ENCODE data around the gene OR10Z1.

The OR10Z1 gene, protein sequence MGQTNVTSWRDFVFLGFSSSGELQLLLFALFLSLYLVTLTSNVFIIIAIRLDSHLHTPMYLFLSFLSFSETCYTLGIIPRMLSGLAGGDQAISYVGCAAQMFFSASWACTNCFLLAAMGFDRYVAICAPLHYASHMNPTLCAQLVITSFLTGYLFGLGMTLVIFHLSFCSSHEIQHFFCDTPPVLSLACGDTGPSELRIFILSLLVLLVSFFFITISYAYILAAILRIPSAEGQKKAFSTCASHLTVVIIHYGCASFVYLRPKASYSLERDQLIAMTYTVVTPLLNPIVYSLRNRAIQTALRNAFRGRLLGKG

DNA sequence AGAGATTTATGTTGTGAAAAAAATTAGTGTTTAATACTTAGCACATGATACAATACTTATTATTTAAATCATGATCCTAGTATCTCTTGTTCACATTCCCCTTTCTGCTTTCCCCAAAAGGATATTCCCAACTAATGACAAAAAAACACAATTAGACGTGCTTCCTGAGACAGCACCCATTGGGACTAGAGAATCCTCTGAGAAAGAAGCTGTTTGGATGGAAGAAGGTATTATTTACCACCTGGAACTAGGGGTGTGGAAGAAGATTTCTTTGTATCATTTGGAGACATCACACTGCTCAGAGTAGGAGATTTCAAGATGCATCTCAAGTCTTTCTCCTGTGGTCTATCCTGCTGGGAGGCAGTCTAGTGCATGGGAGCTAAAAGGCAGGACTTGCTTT, at the start of gene OR10Z1:
Gene OR10Z1 (plus strand): TSS at position 301 of the 400 bp plus-strand sequence. CDS start 1,171 bp downstream, outside the sequence.
- no peak for DNase-seq

DNA sequence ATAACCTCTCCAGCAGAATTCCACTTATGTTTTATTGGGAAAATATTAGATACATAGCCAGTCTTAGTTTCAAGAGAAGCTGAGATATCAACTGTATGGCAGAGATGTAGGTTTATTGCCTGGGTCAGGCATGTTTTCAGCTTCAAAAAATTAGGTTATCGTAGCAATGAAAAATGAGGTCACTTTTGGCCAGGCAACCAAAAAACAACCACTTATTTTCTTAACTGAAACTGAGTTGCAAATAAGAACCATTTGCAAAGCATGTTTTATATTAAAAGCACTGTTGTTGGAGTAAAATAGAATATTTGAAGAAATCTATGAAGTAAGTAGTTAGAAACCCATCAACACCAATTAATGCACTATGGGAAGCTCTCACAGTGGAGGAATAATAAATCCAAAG, 45.4 kb upstream of the OR10Z1 start:
- no peak for DNase-seq

DNA sequence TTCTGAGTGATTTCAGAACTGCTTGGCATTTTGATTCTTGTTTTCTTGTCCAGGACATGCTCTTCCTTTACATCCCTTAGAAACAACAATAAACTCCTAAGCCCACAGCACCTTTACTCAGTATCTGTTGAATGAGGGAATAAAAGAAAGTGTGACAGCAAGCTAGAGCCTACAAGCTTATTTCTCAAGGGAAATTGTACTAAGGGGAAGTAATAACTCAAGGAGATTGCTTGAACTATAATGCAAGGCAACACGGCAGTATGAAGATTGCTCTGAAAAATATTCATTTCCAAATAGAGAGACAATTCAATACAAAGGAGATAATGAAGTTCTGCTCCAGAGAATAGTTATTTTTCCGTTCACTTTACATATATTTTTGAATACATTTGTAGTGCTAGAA, 41.2 kb upstream of the OR10Z1 start:
- DNase-seq, result no peak

DNA sequence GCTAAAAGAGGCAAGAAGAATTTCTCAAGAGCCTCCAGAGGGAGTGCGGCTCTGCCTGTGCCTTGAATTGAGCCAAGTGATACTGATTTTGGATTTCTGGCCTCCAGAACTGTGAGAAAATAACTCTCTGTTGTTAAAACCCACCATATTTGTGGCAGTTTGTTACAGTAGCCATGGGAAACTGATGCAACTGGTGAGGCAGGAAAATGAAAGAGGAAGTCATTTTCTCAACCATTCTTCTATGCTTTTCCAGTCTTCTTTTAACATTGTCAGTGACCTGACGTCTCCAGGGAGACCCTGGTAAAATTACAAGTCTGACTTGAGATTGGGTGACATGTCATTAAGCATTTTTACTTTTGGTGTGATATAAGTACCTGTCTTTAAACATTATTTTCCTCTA, 40.5 kb upstream of the OR10Z1 start:
- no peak for DNase-seq

DNA sequence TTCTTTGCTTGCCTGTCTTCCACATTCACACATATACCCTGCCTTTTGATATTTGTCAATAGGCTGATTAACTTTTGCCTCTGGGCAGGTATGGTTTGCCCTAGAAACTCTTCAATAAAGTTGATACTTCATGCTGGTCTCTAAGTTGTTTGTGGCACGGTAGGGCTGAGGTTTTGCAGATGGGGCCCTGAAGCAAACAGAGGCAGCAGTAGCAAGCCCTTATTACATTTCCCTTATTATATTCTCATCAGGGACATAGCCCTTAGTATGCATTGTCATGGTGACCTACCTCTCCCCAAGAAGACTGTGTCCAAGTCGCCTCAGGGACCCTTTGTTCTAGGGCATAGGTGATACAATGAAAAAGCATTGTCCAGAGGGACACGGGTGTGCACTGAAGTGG, 34.6 kb upstream of the OR10Z1 start, which contains the start of gene OR6P1:
Gene OR6P1 (minus strand): TSS at position 101 of the 400 bp plus-strand sequence. CDS start 6,976 bp downstream, outside the sequence.
- no peak for DNase-seq

DNA sequence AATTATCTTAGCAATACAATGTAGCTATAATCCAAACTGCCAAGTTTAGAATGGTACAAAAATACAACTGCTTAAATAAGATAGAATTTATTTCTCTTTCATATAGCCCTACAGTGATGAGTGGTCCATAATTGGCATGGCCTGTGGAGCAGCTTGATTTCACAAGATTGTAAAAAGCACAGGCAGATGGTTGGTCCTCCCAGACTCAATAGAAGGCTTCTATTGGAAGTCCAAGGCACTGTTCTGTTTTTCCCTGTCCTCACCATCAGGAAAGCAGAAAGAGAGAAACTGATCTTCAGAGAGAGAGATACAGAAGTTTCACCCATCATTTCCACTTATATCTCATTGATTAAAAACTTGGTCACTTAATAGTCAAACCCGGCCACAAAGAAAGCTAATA, 32.8 kb upstream of the OR10Z1 start:
- no peak for DNase-seq

DNA sequence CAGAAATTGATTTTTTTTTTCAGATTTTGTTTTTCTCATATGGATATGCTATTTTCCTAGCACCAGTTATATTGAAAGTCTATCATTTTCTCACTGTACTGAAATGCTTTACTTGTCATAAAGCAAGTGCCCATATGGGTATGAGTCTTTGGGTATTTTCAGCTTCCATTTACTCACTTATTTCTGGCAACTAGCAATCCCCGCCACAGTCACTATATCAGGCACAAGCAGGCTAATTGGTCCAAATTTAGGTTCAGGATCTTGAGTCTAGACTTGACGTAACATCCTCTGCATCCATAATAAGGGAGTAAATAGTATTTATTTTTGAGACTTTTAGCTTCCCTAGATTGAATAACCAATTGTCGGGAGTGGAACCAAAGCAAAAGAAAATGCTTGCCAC, 27.5 kb upstream of the OR10Z1 start:
- no peak for DNase-seq

DNA sequence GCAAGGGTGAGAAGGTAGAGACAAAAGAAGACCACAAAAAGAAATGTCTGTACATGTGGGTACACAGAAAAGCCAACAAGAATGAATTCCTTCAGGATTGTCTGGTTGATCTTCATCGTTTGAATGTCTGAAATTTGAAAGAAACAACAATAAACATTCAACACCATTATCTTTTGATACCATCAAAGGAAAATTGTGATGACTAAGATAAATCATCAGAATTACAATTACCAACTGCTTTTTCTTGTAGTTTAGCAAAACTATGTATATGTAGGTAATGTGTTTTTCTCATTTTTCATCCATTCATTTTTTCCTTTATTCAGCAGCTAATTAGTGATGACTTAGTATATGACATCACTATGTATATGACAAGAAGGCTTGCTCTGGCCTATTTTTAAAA, 25.3 kb upstream of the OR10Z1 start, which contains the start of gene OR10X1:
Gene OR10X1 (minus strand): TSS at position 167 of the 400 bp plus-strand sequence. CDS start 0 bp downstream, at position 167.
- DNase-seq, result no peak

DNA sequence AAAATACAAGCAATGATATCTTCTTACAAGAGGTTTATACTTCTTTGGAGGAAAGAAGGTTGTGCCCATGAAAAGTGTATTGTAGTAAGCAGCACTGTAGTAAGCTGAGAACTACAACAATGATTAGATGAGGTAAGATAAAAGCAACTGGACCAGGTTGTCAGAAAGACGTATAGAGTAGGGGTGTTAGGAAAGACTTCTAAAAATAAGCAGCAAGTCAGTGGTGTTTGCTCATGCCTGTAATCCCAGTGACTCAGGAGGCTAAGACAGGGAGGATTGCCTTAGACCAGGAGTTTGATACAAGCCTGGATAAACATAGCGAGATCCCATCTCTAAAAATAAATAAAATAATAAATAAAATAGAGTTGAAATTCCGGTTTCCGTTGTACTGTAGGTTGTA, 21.1 kb upstream of the OR10Z1 start:
- DNase-seq, result no peak

DNA sequence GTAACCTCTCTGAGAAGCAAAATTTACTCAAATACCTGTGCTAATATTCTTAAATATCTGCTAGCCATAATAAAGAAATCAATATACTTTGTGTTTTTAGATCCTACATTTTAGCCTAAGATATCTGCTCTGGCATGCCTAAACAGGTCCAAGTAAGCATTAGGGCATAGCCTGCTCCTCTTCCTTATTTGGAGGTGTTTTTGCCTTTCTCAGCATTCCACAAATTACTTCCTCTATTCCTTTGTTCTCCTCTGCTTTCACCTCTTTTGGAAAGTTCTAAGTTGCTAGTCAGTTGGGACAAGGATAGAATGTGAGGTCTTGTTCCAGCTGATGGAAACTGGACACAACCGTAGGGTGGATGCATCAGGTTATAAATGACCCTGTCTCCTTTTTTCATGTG, 18.1 kb upstream of the OR10Z1 start:
- DNase-seq, result no peak

DNA sequence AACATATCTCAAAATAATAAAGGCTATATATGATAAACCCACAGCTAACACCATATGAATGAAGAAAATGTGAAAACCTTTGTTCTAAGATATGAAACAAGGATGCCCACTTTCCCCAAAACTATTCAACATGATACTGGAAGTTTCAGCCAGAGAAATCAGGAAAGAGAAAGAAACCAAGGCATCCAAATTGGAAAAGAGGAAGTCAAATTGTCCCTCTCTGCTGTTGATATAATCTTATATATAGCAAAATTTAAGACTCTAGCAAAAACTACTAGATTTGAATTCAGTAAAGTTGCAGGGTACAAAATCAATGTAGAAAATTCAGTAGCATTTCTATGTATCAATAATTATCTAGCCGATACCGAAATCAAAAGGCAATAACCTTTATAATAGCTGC, 4.3 kb upstream of the OR10Z1 start:
- DNase-seq, result no peak

DNA sequence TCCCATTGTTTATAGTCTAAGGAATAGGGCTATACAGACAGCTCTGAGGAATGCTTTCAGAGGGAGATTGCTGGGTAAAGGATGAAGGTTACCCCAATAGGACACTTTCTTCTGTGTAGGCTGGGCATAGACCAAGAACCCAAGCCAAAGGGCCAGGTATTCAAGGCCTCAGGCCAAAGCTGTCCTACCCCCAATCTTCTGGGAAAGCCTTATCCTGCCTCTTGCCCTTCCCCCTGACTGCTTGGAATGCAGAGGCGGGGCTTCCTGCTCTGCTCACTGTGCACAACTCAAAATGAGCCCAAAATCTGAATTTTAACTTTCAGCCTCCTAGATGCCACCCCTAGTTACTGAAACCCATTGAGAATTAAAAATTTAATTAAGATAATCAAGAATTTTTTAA, 2.2 kb downstream of the OR10Z1 start:
- DNase-seq, result no peak

DNA sequence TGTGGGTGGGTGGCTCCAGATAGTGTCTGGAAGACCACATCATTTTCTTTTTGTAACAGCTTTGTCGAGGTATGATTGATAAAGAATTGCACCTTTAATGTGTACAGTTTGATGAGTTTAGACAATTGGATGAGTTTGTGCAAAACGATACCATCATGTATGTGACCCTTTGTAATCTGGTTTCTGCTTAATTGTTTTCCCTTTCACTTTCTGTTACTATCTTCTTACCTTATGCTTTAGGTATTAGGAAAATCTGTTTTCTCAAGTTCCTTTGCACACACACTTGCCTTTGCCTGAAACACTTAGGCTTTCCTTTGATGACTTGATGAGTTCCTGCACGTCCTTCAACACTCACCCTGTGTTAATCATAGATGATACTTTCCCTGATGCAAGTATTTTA, 6.8 kb downstream of the OR10Z1 start:
- DNase-seq, result no peak

DNA sequence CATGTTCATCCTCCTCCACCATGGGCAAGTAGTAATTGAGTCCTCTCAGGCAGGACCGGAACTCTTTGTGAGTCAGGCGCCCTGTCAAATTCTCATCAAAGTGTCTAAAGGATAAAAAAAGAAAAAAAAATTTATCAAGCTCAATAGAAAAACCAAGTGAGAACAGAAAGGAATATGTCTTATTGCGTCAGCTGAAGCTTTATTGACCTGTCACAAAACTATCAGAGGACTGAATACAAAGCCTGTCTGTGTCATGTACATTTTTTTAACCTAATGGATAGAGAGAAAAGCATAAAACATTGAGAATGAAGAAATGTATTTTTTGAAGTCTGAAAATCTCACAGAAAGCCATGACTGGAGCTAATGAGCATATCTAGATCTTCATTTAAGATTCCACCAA, 8.7 kb downstream of the OR10Z1 start:
- DNase-seq, result no peak

DNA sequence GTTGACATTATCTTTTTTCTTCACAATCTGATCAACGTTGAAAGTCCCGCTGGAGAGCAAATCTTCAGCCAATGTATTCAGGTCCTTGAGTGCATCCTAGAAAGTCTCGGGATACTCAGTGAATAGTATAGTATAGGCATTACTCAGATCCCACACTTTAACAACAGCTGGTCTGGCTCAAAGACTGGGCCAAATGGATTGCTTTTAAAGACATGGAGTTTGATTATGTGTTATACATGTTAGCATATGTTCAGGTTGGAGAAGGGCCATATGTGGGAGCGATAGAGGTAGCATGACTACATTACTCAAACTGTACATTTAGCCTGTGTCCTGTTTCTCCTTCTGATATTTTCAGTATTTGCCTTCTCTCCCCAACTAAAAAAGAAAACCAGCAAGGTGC, 33.1 kb downstream of the OR10Z1 start:
- no peak for DNase-seq

DNA sequence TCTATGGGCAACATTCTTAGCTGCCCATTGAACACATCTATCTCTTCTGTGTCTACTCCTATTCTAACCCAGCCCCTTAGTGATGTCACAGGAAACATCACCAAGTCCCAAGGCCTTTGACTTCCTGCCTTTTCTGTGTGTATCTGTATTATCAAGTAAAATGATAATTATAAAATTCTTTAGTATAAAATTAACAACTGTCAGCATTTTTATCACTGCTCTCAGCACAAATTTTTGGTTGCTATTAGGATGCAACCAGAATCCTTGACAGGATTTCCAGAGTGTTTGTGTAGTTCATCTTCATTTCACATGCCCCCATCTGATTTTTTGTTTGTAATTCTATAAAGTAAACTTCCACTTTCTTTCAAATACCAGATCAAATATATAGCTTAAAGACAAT, 33.8 kb downstream of the OR10Z1 start:
- DNase-seq, result no peak

DNA sequence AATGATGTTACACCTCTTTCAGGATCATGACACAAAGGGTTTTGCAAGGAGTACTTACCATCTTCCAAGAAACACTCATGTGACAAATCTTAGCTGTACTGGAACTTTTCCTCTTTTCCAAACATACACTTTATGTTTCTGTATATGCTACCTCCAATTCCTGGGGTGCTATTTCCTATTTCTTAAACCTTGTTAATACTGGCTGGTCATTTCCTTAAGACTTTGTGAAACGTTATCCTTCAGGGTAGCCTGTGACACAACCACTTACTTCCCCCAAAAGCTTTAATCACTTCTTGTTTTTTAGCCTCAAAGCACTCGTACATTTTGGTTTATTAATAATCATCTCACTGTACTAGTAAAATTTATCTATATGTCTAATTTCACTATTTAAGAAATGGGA, 39.4 kb downstream of the OR10Z1 start:
- DNase-seq, result no peak

DNA sequence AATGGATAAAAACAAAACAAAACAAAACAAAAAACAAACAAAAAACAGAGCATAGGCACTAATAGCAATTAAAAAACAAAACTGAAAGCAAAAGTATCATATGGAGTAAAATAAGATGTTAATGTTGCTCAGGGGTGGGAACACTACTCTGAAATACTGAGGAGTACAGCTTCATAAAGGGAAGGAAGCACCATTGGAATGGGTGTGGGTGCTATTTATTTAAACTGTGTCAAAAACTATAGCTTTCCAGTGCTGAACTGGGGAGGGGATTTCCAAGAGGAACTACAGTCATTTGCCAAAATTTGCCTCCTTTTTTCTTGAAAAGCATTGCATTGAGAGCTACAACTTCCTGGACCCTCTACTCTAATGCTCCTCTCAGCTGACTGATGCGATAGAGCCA, 41.4 kb downstream of the OR10Z1 start:
- no peak for DNase-seq

DNA sequence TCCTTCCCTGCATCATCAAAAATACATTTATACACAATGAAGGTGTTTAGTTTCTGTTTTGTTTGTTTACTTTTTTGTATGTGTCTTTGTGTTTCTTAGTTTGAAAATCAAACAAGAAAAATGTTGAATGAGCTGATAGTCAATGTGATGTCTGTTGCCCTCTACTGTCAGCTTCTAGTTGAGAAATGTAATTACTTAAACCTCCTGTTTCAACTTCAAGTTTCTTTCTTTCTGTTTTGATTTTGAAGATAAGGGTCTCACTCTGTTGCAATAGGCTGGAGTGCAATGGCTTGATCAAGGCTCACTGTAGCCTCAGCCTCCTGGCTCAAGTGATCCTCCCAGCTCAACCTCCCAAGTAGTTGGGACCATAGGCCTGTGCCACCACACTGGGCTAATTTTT, 44.0 kb downstream of the OR10Z1 start:
- DNase-seq, result no peak

DNA sequence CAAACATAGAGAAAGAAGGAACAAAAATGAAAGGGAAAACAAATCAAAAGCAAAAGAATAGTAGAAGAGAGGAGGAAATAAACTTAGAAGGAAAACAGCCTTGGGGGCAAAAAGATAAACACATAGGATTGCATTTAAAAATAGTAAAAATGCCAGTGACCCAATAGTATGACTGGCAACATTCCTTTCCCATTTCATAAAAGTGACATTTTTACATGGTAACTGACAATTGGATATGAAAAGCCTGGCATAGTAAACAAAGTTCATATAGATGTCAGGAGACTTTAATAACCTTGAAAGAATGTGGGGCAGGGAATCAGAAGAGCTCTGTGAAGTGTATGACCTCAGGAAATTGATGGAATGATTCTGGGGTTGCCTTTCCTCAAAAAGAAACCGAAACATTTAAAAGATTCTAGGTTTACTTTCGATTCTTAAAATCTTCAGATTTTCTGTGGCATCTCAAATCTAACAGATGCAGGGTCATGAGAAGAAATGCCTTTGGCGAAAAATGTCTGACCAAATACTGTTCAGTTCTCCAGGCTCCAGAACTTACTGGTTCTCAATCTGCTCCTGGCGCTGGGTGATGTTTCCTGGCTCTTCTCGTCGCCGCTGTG, 47.8 kb downstream of the OR10Z1 start:
- no peak for DNase-seq

DNA sequence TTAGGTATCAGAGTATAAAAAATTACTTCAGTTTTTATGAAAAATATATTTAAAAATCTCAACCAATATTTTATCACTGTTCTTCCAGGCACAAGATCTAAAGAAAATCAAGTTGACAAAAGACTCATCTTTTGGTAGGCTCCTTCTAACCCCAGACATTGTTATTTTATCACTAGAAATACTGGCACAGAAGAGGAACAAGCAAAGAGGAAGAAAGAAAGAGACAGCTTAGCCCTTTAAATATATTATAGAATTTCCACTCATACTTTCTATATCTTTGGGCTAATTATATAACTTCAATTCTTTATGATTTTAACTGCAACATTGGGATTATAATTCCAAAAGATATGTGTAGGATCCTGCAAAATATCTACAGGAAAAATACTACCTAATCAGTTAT, 49.0 kb downstream of the OR10Z1 start:
- DNase-seq, result no peak

DNA sequence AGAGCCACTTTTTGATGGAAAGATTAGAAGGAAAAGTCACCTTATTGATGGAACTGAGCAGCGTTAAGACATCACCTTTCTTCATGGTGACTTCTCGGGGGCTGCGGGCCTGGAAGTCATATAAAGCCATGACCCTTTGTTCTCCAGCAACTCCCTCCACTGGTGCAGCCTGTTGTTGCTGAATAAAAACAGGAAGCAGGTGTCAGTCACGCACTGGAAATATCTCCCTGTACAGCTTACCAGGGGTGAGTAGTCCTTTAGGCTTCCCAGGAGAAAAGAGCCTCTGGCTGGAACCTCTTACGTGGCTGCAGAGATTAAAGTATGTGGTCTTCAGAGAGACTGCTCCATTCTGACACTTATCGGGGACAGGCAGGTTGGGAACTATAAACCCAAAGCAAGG, 49.5 kb downstream of the OR10Z1 start:
- DNase-seq, result no peak
